B cell (primary cell): ENCODE results near the gene LRRC4C. TPM values are rescaled to one million over a fixed set of nuclear protein-coding genes. Genes with fewer than 3 reads are reported as not detected.

Experiments
- ATAC-seq: fragments of 200-7000 bp; cut with Tn5 transposase; one replicate; pipeline ENCODE4 v1.10.0; 2021; ENCODE audit warnings: low read depth, mild to moderate bottlenecking, moderate number of reproducible peaks, moderate library complexity
- CTCF ChIA-PET: fragments of 350-600 bp; sonication (Branson Sonifier 250); formaldehyde crosslinking; loops from one replicate; lab custom pipeline; 2021; ENCODE audit warnings: antibody characterized with exemption, inconsistent platforms; lab: Charles Lee
- POLR2A ChIA-PET: fragments of 350-600 bp; sonication (Branson Sonifier 250); formaldehyde crosslinking; loops from one replicate; lab custom pipeline; 2021; ENCODE audit warnings: antibody characterized with exemption; lab: Charles Lee
- DNase-seq: peaks from one replicate; pipeline ENCODE4 v3.0.0; 2013
- H2AFZ ChIP-seq: 2 replicates; pipeline ENCODE4 v1.6.1; 2012; ENCODE audit warnings: mild to moderate bottlenecking, low read depth, low read length; ENCODE audit not compliant: insufficient read depth, poor library complexity, severe bottlenecking
- H3K27ac ChIP-seq, 2 donors: 1 replicate in 1 of 2; 2 replicates in 1 of 2; pipeline ENCODE4 v1.5.1; 2012 to 2013; ENCODE audit warnings: low read length in 2 of 2, mild to moderate bottlenecking in 2 of 2, moderate library complexity in 1 of 2
- H3K27me3 ChIP-seq, 4 experiments: fragments of 200-600 bp in 1 of 4; sonication (generic) in 1 of 4; replicated peaks in 1 of 4; 1 replicate in 2 of 4; 2 replicates in 2 of 4; pipeline versions ENCODE4 v1.6.1 to v1.7.0; 2013 to 2016; ENCODE audit warnings: low read length in 3 of 4, mild to moderate bottlenecking in 2 of 4, mixed read lengths in 1 of 4, moderate library complexity in 1 of 4; ENCODE audit not compliant: insufficient read depth in 4 of 4, control insufficient read depth in 3 of 4; ENCODE audit errors: control extremely low read depth in 1 of 4
- H3K36me3 ChIP-seq, 2 experiments: replicated peaks in 1 of 2; 1 replicate in 1 of 2; 2 replicates in 1 of 2; pipeline versions ENCODE4 v1.6.1 to v1.7.1; 2013; ENCODE audit warnings: low read length in 1 of 2; ENCODE audit not compliant: insufficient read depth in 2 of 2, control insufficient read depth in 1 of 2; ENCODE audit errors: control extremely low read depth in 1 of 2, extremely low read depth in 1 of 2
- H3K4me1 ChIP-seq, 2 donors: fragments of 200-600 bp in 1 of 2; sonication (generic) in 1 of 2; 1 replicate in 1 of 2; 2 replicates in 1 of 2; pipeline versions ENCODE4 v1.5.1 to v1.6.1; 2013 to 2017; ENCODE audit warnings: low read length in 2 of 2; ENCODE audit not compliant: control insufficient read depth in 2 of 2, insufficient read depth in 2 of 2
- H3K4me2 ChIP-seq: replicated peaks from 2 replicates; pipeline ENCODE3; 2012; ENCODE audit warnings: mild to moderate bottlenecking, low read depth, low read length; ENCODE audit not compliant: poor library complexity, severe bottlenecking
- H3K4me3 ChIP-seq, 5 experiments: fragments of 200-600 bp in 1 of 5; sonication (generic) in 1 of 5; 1 replicate in 3 of 5; 2 replicates in 2 of 5; pipeline versions ENCODE4 v1.5.1 to v1.7.0; 2011 to 2016; ENCODE audit warnings: low read length in 4 of 5, mild to moderate bottlenecking in 4 of 5, low read depth in 2 of 5, control low read depth in 1 of 5, moderate library complexity in 1 of 5; ENCODE audit not compliant: insufficient read depth in 1 of 5; ENCODE audit errors: control extremely low read depth in 1 of 5, extremely low read depth in 1 of 5
- H3K79me2 ChIP-seq: fragments of 200-600 bp; sonication (generic); one replicate; pipeline ENCODE4 v1.6.0; 2016; ENCODE audit warnings: low read length; ENCODE audit not compliant: control insufficient read depth, insufficient read depth
- H3K9ac ChIP-seq: fragments of 200-600 bp; sonication (generic); 2 replicates; pipeline ENCODE4 v1.6.1; 2017; ENCODE audit warnings: mild to moderate bottlenecking, low read length, moderate library complexity
- H3K9me3 ChIP-seq, 3 donors: one replicate each; pipeline versions ENCODE4 v1.6.1 to v1.7.1; 2013; ENCODE audit warnings: low read length in 2 of 3; ENCODE audit not compliant: control insufficient read depth in 2 of 3, insufficient read depth in 1 of 3; ENCODE audit errors: control extremely low read depth in 1 of 3
- H4K20me1 ChIP-seq: 2 replicates; pipeline ENCODE4 v1.6.0; 2012; ENCODE audit warnings: mild to moderate bottlenecking, low read length; ENCODE audit not compliant: insufficient read depth, control insufficient read depth, poor library complexity, severe bottlenecking
- H3K27ac Mint-ChIP-seq: one replicate; pipeline ENCODE4 v1.8.0; 2021; ENCODE audit warnings: mixed read lengths
- H3K27me3 Mint-ChIP-seq: one replicate; pipeline ENCODE4 v1.8.0; 2021; ENCODE audit warnings: mixed read lengths
- H3K4me1 Mint-ChIP-seq: one replicate; pipeline ENCODE4 v1.8.0; 2021; ENCODE audit warnings: mixed read lengths
- H3K4me3 Mint-ChIP-seq: one replicate; pipeline ENCODE4 v1.8.0; 2021; ENCODE audit warnings: mixed read lengths
- H3K9me3 Mint-ChIP-seq: one replicate; pipeline ENCODE4 v1.8.0; 2022; ENCODE audit warnings: mixed read lengths; ENCODE audit not compliant: insufficient read depth
- CTCF ChIP-seq: fragments of 200-600 bp; IDR thresholded peaks from one replicate; pipeline ENCODE4 v1.8.0; 2022; ENCODE audit warnings: antibody characterized with exemption, mild to moderate bottlenecking
- EZH2 ChIP-seq: IDR thresholded peaks from 2 replicates; pipeline ENCODE4 v1.6.1; 2012; ENCODE audit warnings: borderline replicate concordance, low read depth, mild to moderate bottlenecking, moderate library complexity, low read length; ENCODE audit not compliant: insufficient read depth, poor library complexity, severe bottlenecking
- WGBS: methylation state at CpG from one replicate; pipeline ENCODE4 v1.1.5; 2013; ENCODE audit warnings: missing lambda C conversion rate; ENCODE audit not compliant: insufficient coverage; 5-methylcytosine and 5-hydroxymethylcytosine counted together
- intact Hi-C: fragments of 100-400 bp; cut with micrococcal nuclease; formaldehyde crosslinking; loops from one replicate; pipeline ENCODE4 v1.10.0; 2022
- polyA plus RNA-seq: library from polyadenylated mRNA; depleted of rRNA; stranded (reverse); fragments of >200 nt; gene quantifications from 2 replicates; pipeline ENCODE4 v1.2.3, GENCODE V29; 2012
- total RNA-seq, 2 donors: library from RNA; stranded (reverse); fragments of 120-200 nt in 1 of 2; gene quantifications; 1 replicate in 1 of 2; 2 replicates in 1 of 2; pipeline versions ENCODE4 v1.2.3 to v1.2.4, GENCODE V29; 2013 to 2022

Gene LRRC4C
- total and polyA plus RNA-seq, 2 donors (not counting 1 experiment from before 2014, with no cell fraction given) = 0.57 TPM; not detected in 1

- ATAC-seq (no peak), DNase-seq (no peak)
- H3K27me3 Mint-ChIP-seq = no peaks in the 10 kb centered on the region
- Histone ChIP-seq H2AFZ (no peak overlapping the region), H3K9me3 (peaks cover 0 to 2% (median 0%) of the 10 kb centered on the region in 3 donors), H3K4me3 (no peak overlapping the region), H3K9ac (no peak overlapping the region), H3K4me2 (no peak overlapping the region), H3K27ac (no peak overlapping the region), H3K27me3 (no peaks in the 10 kb centered on the region), H3K79me2 (no peaks in the 10 kb centered on the region), H4K20me1 (no peaks in the 10 kb centered on the region), H3K36me3 (no peaks in the 10 kb centered on the region), H3K4me1 (no peaks in the 10 kb centered on the region)
- ChIA-PET POLR2A (no interaction called here), CTCF (no interaction called here)
- no peak for TF ChIP-seq EZH2
- no peak for TF ChIP-seq CTCF
- H3K9me3 Mint-ChIP-seq = peaks cover 2% of the 10 kb centered on the region
- 83% methylated on average over 1 of the region's 6 CpGs for WGBS
- intact Hi-C loops = no loop called here
- no peak overlapping the region for H3K4me3 Mint-ChIP-seq
- no peaks in the 10 kb centered on the region for H3K4me1 Mint-ChIP-seq
- H3K27ac Mint-ChIP-seq = no peak overlapping the region
Observed at GRCh38 chr11:40179541-40179940, 1279.9 kb downstream of the LRRC4C start.

GRCh38 chr11:40178470-40178869, 1281.0 kb downstream of the LRRC4C start:
- intact Hi-C loops = no loop called here
- no peak overlapping the region for H3K9ac ChIP-seq
- H3K27me3 ChIP-seq = no peaks in the 10 kb centered on the region
- DNase-seq (no peak), ATAC-seq (no peak)
- H3K4me3 ChIP-seq = no peak overlapping the region
- CTCF ChIA-PET = no interaction called here
- no peaks in the 10 kb centered on the region for H3K4me1 ChIP-seq
- H3K9me3 ChIP-seq = peaks cover 0 to 2% (median 0%) of the 10 kb centered on the region in 3 donors
- H4K20me1 ChIP-seq = no peaks in the 10 kb centered on the region
- Mint-ChIP-seq H3K27ac (no peak overlapping the region), H3K4me1 (no peaks in the 10 kb centered on the region), H3K4me3 (no peak overlapping the region), H3K27me3 (no peaks in the 10 kb centered on the region), H3K9me3 (peaks cover 2% of the 10 kb centered on the region)
- H3K27ac ChIP-seq = no peak overlapping the region
- H2AFZ ChIP-seq = no peak overlapping the region
- no peaks in the 10 kb centered on the region for H3K79me2 ChIP-seq
- POLR2A ChIA-PET = no interaction called here
- no peaks in the 10 kb centered on the region for H3K36me3 ChIP-seq
- H3K4me2 ChIP-seq = no peak overlapping the region
- TF ChIP-seq EZH2 (no peak), CTCF (no peak)
- no CpG with 5 or more reads among the region's 2 CpGs for WGBS
